PFSK-1 (cell line): Measurements from ENCODE around the gene DOP1B.

Experiments used
- FOXP2 ChIP-seq: optimal IDR thresholded peaks from 2 replicates; pipeline ENCODE3; 2011; ENCODE audit warnings: borderline replicate concordance, control low read depth, inconsistent platforms; ENCODE audit not compliant: insufficient read depth; ENCODE audit errors: extremely low read length, extremely low read depth
- POLR2AphosphoS5 ChIP-seq: IDR thresholded peaks from 2 replicates; pipeline ENCODE4 v1.6.1; 2012; ENCODE audit warnings: low read depth, mild to moderate bottlenecking, control low read depth, low read length, moderate library complexity
- SIN3A ChIP-seq: IDR thresholded peaks from 2 replicates; pipeline ENCODE4 v1.6.1; 2012; ENCODE audit warnings: mild to moderate bottlenecking, low read length, moderate library complexity, borderline replicate concordance; ENCODE audit not compliant: insufficient read depth
- TAF1 ChIP-seq: IDR thresholded peaks from 2 replicates; pipeline ENCODE4 v1.6.1; 2012; ENCODE audit warnings: low read length, control low read depth, borderline replicate concordance; ENCODE audit not compliant: insufficient read depth
- TF ChIP-seq, protein P1 (sequence below), 2 experiments: IDR thresholded peaks; 2 replicates each; pipeline versions ENCODE4 v1.6.1 to v1.8.0; 2011 to 2012; ENCODE audit warnings: low read depth in 2 of 2, low read length in 2 of 2, control low read depth in 1 of 2, inconsistent platforms in 1 of 2, mild to moderate bottlenecking in 1 of 2, moderate library complexity in 1 of 2; ENCODE audit not compliant: insufficient read depth in 1 of 2

The DOP1B gene

GRCh38 chr21:36171336-36171735 lies 14.7 kb downstream of the DOP1B start:
- TF ChIP-seq SIN3A (no peak), POLR2AphosphoS5 (no peak), TAF1 (no peak), FOXP2 (no peak)
- TF ChIP-seq, protein P1, sequence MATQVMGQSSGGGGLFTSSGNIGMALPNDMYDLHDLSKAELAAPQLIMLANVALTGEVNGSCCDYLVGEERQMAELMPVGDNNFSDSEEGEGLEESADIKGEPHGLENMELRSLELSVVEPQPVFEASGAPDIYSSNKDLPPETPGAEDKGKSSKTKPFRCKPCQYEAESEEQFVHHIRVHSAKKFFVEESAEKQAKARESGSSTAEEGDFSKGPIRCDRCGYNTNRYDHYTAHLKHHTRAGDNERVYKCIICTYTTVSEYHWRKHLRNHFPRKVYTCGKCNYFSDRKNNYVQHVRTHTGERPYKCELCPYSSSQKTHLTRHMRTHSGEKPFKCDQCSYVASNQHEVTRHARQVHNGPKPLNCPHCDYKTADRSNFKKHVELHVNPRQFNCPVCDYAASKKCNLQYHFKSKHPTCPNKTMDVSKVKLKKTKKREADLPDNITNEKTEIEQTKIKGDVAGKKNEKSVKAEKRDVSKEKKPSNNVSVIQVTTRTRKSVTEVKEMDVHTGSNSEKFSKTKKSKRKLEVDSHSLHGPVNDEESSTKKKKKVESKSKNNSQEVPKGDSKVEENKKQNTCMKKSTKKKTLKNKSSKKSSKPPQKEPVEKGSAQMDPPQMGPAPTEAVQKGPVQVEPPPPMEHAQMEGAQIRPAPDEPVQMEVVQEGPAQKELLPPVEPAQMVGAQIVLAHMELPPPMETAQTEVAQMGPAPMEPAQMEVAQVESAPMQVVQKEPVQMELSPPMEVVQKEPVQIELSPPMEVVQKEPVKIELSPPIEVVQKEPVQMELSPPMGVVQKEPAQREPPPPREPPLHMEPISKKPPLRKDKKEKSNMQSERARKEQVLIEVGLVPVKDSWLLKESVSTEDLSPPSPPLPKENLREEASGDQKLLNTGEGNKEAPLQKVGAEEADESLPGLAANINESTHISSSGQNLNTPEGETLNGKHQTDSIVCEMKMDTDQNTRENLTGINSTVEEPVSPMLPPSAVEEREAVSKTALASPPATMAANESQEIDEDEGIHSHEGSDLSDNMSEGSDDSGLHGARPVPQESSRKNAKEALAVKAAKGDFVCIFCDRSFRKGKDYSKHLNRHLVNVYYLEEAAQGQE (IDR thresholded peaks at IDR 0.05; ENCODE audit: insufficient read depth in 1 of 2, low read depth in 2 of 2, low read length in 2 of 2): no peak

DNA sequence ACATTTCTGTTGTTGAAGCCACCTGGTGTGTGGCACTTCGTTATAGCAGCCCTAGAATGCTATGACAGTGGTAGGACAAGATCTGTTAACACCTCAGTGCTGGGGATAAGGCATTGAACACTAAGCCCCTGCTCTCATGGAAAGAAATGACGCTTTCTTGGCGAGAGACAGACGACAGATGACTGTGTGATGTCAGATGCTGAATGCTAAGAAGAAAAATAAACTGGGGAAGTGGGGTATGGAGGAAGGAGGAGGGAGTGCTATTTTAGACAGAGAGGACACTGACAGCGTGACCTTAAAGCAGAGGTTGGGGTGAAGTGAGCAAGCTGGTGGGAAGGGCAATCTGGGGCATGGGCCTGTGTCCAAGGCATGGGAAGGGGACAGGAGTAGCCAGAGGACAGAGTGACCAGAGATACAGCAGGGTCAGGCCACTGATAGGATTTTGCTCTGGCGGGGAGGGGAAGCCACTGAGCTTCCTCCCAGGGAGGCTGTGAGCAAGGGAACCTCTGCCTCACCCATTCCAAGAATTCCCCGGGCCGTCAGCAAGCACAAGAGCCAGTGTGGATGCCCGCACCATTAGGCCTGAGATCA lies 15.2 kb downstream of the DOP1B start:
- TF ChIP-seq POLR2AphosphoS5 (no peak), TAF1 (no peak), FOXP2 (no peak)

- TF ChIP-seq TAF1 (no peak), FOXP2 (no peak), POLR2AphosphoS5 (no peak)
Measured at GRCh38 chr21:36174780-36175179, 18.2 kb downstream of the DOP1B start.

GRCh38 chr21:36175771-36176565 lies 19.3 kb downstream of the DOP1B start:
- TF ChIP-seq FOXP2 (no peak), TAF1 (no peak), POLR2AphosphoS5 (no peak), SIN3A (no peak)
- TF ChIP-seq, protein P1 (IDR thresholded peaks at IDR 0.05; ENCODE audit: insufficient read depth in 1 of 2, low read depth in 2 of 2, low read length in 2 of 2): no peak

DNA sequence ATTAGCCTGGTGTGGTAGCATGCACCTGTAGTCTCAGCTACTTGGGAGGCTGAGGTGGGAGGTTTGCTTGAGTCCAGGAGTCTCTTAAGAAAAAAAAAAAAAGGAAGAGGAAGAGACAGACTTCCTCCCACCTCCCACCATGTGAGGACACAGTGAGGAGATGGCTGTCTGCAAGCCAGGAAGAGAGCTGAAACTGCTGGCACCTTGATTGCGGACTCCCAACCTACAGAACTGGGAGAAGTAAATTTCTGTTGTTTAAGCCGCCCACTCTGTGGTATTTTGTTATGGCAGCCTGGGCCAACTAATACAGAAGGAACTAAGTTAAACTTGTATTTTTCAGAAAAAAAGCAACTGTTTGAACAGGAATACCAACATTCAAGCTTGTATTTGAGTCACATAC lies 21.7 kb downstream of the DOP1B start:
- TF ChIP-seq, protein P1 (IDR thresholded peaks at IDR 0.05; ENCODE audit: insufficient read depth in 1 of 2, low read depth in 2 of 2, low read length in 2 of 2): no peak
- TF ChIP-seq TAF1 (no peak), FOXP2 (no peak), POLR2AphosphoS5 (no peak), SIN3A (no peak)

- TF ChIP-seq TAF1 (no peak), FOXP2 (no peak), SIN3A (no peak), POLR2AphosphoS5 (no peak)
- TF ChIP-seq, protein P1 (IDR thresholded peaks at IDR 0.05; ENCODE audit: insufficient read depth in 1 of 2, low read depth in 2 of 2, low read length in 2 of 2): no peak
Measured at GRCh38 chr21:36179145-36179544, 22.5 kb downstream of the DOP1B start.
